ENCODE results near the gene HDAC9.

Gene HDAC9

GRCh38 chr7:18777314-18777713 is 281.8 kb downstream of the HDAC9 start:
- H3K79me2 ChIP-seq (ENCODE audit: control insufficient read depth, insufficient read depth, low read length) = no peaks in the 10 kb centered on the region
- H3K4me3 ChIP-seq (ENCODE audit: low read length) = no peak overlapping the region
- H3K9ac ChIP-seq (ENCODE audit: low read length) = no peak overlapping the region
- no peak overlapping the region for H3K4me2 ChIP-seq (ENCODE audit: low read length)
- H2BK120ac ChIP-seq (ENCODE audit: low read depth, low read length) = no peak overlapping the region
- DNase-seq = no peak
- no peak overlapping the region for H4K5ac ChIP-seq (ENCODE audit: low read length)
- no peak overlapping the region for H3K27ac ChIP-seq (ENCODE audit: low read depth, low read length)
- no peaks in the 10 kb centered on the region for H3K36me3 ChIP-seq (ENCODE audit: control insufficient read depth, insufficient read depth, low read length)
- H3K23ac ChIP-seq (ENCODE audit: low read length) = no peak overlapping the region
- H3K18ac ChIP-seq (ENCODE audit: low read length) = no peak overlapping the region
- WGBS (ENCODE audit: extremely low coverage, insufficient coverage, low lambda C conversion rate) = no CpG with 5 or more reads among the region's 2 CpGs
- no peak overlapping the region for H2BK5ac ChIP-seq (ENCODE audit: low read length)
- H2AK5ac ChIP-seq (ENCODE audit: low read length) = no peak overlapping the region
- H3K79me1 ChIP-seq (ENCODE audit: low read length) = no peaks in the 10 kb centered on the region
- H3K4ac ChIP-seq (ENCODE audit: low read depth, low read length) = no peak overlapping the region
- no peaks in the 10 kb centered on the region for H3K4me1 ChIP-seq (ENCODE audit: control insufficient read depth, low read depth, low read length)
- H4K8ac ChIP-seq (ENCODE audit: low read depth, low read length) = no peak overlapping the region
- H3K56ac ChIP-seq (ENCODE audit: low read length) = no peak overlapping the region
- no peaks in the 10 kb centered on the region for H3K27me3 ChIP-seq (ENCODE audit: insufficient read depth, low read length, poor library complexity)
- H2BK15ac ChIP-seq (replicated peaks; ENCODE audit: low read depth) = no peak overlapping the region

- Histone ChIP-seq H2AK5ac (ENCODE audit: low read length) (no peak overlapping the region), H2BK120ac (ENCODE audit: low read depth, low read length) (no peak overlapping the region), H3K4me1 (ENCODE audit: control insufficient read depth, low read depth, low read length) (no peaks in the 10 kb centered on the region), H3K9ac (ENCODE audit: low read length) (no peak overlapping the region), H2BK15ac (replicated peaks; ENCODE audit: low read depth) (no peak overlapping the region), H3K27me3 (ENCODE audit: insufficient read depth, low read length, poor library complexity) (no peaks in the 10 kb centered on the region), H3K27ac (ENCODE audit: low read depth, low read length) (no peak overlapping the region), H3K4me3 (ENCODE audit: low read length) (no peak overlapping the region), H3K36me3 (ENCODE audit: control insufficient read depth, insufficient read depth, low read length) (no peaks in the 10 kb centered on the region), H3K79me1 (ENCODE audit: low read length) (no peaks in the 10 kb centered on the region), H3K4me2 (ENCODE audit: low read length) (no peak overlapping the region), H4K5ac (ENCODE audit: low read length) (no peak overlapping the region), H3K79me2 (ENCODE audit: control insufficient read depth, insufficient read depth, low read length) (no peaks in the 10 kb centered on the region), H3K18ac (ENCODE audit: low read length) (no peak overlapping the region), H3K23ac (ENCODE audit: low read length) (no peak overlapping the region), H3K4ac (ENCODE audit: low read depth, low read length) (no peak overlapping the region), H2BK5ac (ENCODE audit: low read length) (no peak overlapping the region), H4K8ac (ENCODE audit: low read depth, low read length) (no peak overlapping the region), H3K56ac (ENCODE audit: low read length) (no peak overlapping the region)
- no CpG with 5 or more reads among the region's 3 CpGs for WGBS (ENCODE audit: extremely low coverage, insufficient coverage, low lambda C conversion rate)
- DNase-seq = no peak
Observed at GRCh38 chr7:18778594-18778993, 283.0 kb downstream of the HDAC9 start.

- no peak overlapping the region for H3K9ac ChIP-seq (ENCODE audit: low read length)
- no peaks in the 10 kb centered on the region for H3K79me2 ChIP-seq (ENCODE audit: control insufficient read depth, insufficient read depth, low read length)
- H2AK5ac ChIP-seq (ENCODE audit: low read length) = no peak overlapping the region
- H3K18ac ChIP-seq (ENCODE audit: low read length) = no peak overlapping the region
- no peak overlapping the region for H2BK15ac ChIP-seq (replicated peaks; ENCODE audit: low read depth)
- H3K23ac ChIP-seq (ENCODE audit: low read length) = no peak overlapping the region
- H2BK5ac ChIP-seq (ENCODE audit: low read length) = no peak overlapping the region
- no peaks in the 10 kb centered on the region for H3K36me3 ChIP-seq (ENCODE audit: control insufficient read depth, insufficient read depth, low read length)
- H3K27me3 ChIP-seq (ENCODE audit: insufficient read depth, low read length, poor library complexity) = no peaks in the 10 kb centered on the region
- H3K27ac ChIP-seq (ENCODE audit: low read depth, low read length) = no peak overlapping the region
- H3K56ac ChIP-seq (ENCODE audit: low read length) = no peak overlapping the region
- no peak overlapping the region for H3K4ac ChIP-seq (ENCODE audit: low read depth, low read length)
- no peaks in the 10 kb centered on the region for H3K4me1 ChIP-seq (ENCODE audit: control insufficient read depth, low read depth, low read length)
- H2BK120ac ChIP-seq (ENCODE audit: low read depth, low read length) = no peak overlapping the region
- no peaks in the 10 kb centered on the region for H3K79me1 ChIP-seq (ENCODE audit: low read length)
- DNase-seq = no peak
- no peak overlapping the region for H3K4me3 ChIP-seq (ENCODE audit: low read length)
- no peak overlapping the region for H4K5ac ChIP-seq (ENCODE audit: low read length)
- H4K8ac ChIP-seq (ENCODE audit: low read depth, low read length) = no peak overlapping the region
- no peak overlapping the region for H3K4me2 ChIP-seq (ENCODE audit: low read length)
Observed at GRCh38 chr7:18780266-18780665, 284.7 kb downstream of the HDAC9 start.

GRCh38 chr7:18780938-18781337 is 285.4 kb downstream of the HDAC9 start:
- Histone ChIP-seq H3K27me3 (ENCODE audit: insufficient read depth, low read length, poor library complexity) (no peaks in the 10 kb centered on the region), H3K79me1 (ENCODE audit: low read length) (no peaks in the 10 kb centered on the region), H2AK5ac (ENCODE audit: low read length) (no peak overlapping the region), H2BK5ac (ENCODE audit: low read length) (no peak overlapping the region), H3K4ac (ENCODE audit: low read depth, low read length) (no peak overlapping the region), H3K36me3 (ENCODE audit: control insufficient read depth, insufficient read depth, low read length) (no peaks in the 10 kb centered on the region), H4K8ac (ENCODE audit: low read depth, low read length) (no peak overlapping the region), H4K5ac (ENCODE audit: low read length) (no peak overlapping the region), H3K23ac (ENCODE audit: low read length) (no peak overlapping the region), H3K4me1 (ENCODE audit: control insufficient read depth, low read depth, low read length) (no peaks in the 10 kb centered on the region), H2BK120ac (ENCODE audit: low read depth, low read length) (no peak overlapping the region), H3K4me3 (ENCODE audit: low read length) (no peak overlapping the region), H3K27ac (ENCODE audit: low read depth, low read length) (no peak overlapping the region), H3K79me2 (ENCODE audit: control insufficient read depth, insufficient read depth, low read length) (no peaks in the 10 kb centered on the region), H2BK15ac (replicated peaks; ENCODE audit: low read depth) (no peak overlapping the region), H3K9ac (ENCODE audit: low read length) (no peak overlapping the region), H3K18ac (ENCODE audit: low read length) (no peak overlapping the region), H3K4me2 (ENCODE audit: low read length) (no peak overlapping the region), H3K56ac (ENCODE audit: low read length) (no peak overlapping the region)
- no CpG with 5 or more reads among the region's 3 CpGs for WGBS (ENCODE audit: extremely low coverage, insufficient coverage, low lambda C conversion rate)
- DNase-seq = no peak

- Histone ChIP-seq H3K79me2 (ENCODE audit: control insufficient read depth, insufficient read depth, low read length) (no peaks in the 10 kb centered on the region), H3K27ac (ENCODE audit: low read depth, low read length) (no peak overlapping the region), H3K56ac (ENCODE audit: low read length) (no peak overlapping the region), H2BK5ac (ENCODE audit: low read length) (no peak overlapping the region), H3K9ac (ENCODE audit: low read length) (no peak overlapping the region), H3K4me1 (ENCODE audit: control insufficient read depth, low read depth, low read length) (no peaks in the 10 kb centered on the region), H3K4ac (ENCODE audit: low read depth, low read length) (no peak overlapping the region), H3K23ac (ENCODE audit: low read length) (no peak overlapping the region), H3K4me2 (ENCODE audit: low read length) (no peak overlapping the region), H3K18ac (ENCODE audit: low read length) (no peak overlapping the region), H3K4me3 (ENCODE audit: low read length) (no peak overlapping the region), H3K79me1 (ENCODE audit: low read length) (no peaks in the 10 kb centered on the region), H4K8ac (ENCODE audit: low read depth, low read length) (no peak overlapping the region), H3K27me3 (ENCODE audit: insufficient read depth, low read length, poor library complexity) (no peaks in the 10 kb centered on the region), H2BK15ac (replicated peaks; ENCODE audit: low read depth) (no peak overlapping the region), H2BK120ac (ENCODE audit: low read depth, low read length) (no peak overlapping the region), H4K5ac (ENCODE audit: low read length) (no peak overlapping the region), H2AK5ac (ENCODE audit: low read length) (no peak overlapping the region), H3K36me3 (ENCODE audit: control insufficient read depth, insufficient read depth, low read length) (no peaks in the 10 kb centered on the region)
- no CpG with 5 or more reads among the region's 5 CpGs for WGBS (ENCODE audit: extremely low coverage, insufficient coverage, low lambda C conversion rate)
- DNase-seq = no peak
Observed at GRCh38 chr7:18786196-18786727, 290.7 kb downstream of the HDAC9 start.

- H2AK5ac ChIP-seq (ENCODE audit: low read length) = no peak overlapping the region
- no peak overlapping the region for H4K5ac ChIP-seq (ENCODE audit: low read length)
- H3K79me1 ChIP-seq (ENCODE audit: low read length) = no peaks in the 10 kb centered on the region
- no peak overlapping the region for H2BK5ac ChIP-seq (ENCODE audit: low read length)
- H3K4ac ChIP-seq (ENCODE audit: low read depth, low read length) = no peak overlapping the region
- no peak overlapping the region for H4K8ac ChIP-seq (ENCODE audit: low read depth, low read length)
- H3K9ac ChIP-seq (ENCODE audit: low read length) = no peak overlapping the region
- H3K4me1 ChIP-seq (ENCODE audit: control insufficient read depth, low read depth, low read length) = no peaks in the 10 kb centered on the region
- H2BK15ac ChIP-seq (replicated peaks; ENCODE audit: low read depth) = no peak overlapping the region
- no peak for DNase-seq
- H2BK120ac ChIP-seq (ENCODE audit: low read depth, low read length) = no peak overlapping the region
- no peak overlapping the region for H3K4me2 ChIP-seq (ENCODE audit: low read length)
- no peak overlapping the region for H3K18ac ChIP-seq (ENCODE audit: low read length)
- no peak overlapping the region for H3K27ac ChIP-seq (ENCODE audit: low read depth, low read length)
- H3K23ac ChIP-seq (ENCODE audit: low read length) = no peak overlapping the region
- H3K79me2 ChIP-seq (ENCODE audit: control insufficient read depth, insufficient read depth, low read length) = no peaks in the 10 kb centered on the region
- H3K36me3 ChIP-seq (ENCODE audit: control insufficient read depth, insufficient read depth, low read length) = no peaks in the 10 kb centered on the region
- no peaks in the 10 kb centered on the region for H3K27me3 ChIP-seq (ENCODE audit: insufficient read depth, low read length, poor library complexity)
- WGBS (ENCODE audit: extremely low coverage, insufficient coverage, low lambda C conversion rate) = no CpG with 5 or more reads among the region's 2 CpGs
- H3K4me3 ChIP-seq (ENCODE audit: low read length) = no peak overlapping the region
- no peak overlapping the region for H3K56ac ChIP-seq (ENCODE audit: low read length)
Observed at GRCh38 chr7:18786796-18787195, 291.2 kb downstream of the HDAC9 start.

Data from mesendoderm (in vitro differentiated cells).